HCT116 (cell line): Measurements from ENCODE around the gene RBP7. TPM values are rescaled to one million over a fixed set of nuclear protein-coding genes. Genes with fewer than 3 reads are reported as not detected.
"Not testable (repeated sequence)": the region's sequence is repeated elsewhere in the genome, so short reads cannot be mapped to it uniquely, and the experiment has no call there.

Experiments
- ATAC-seq: fragments of 200-7000 bp; cut with Tn5 transposase; 2 replicates; pipeline ENCODE4 v1.9.1; 2020; ENCODE audit warnings: mild to moderate bottlenecking, moderate library complexity
- BruUV-seq: library from RNA; stranded (reverse); fragments of 400-500 nt; replicated peaks from 2 replicates; lab custom pipeline; 2021; lab: Mats Ljungman, UMichigan
- CTCF ChIA-PET: fragments of 300-600 bp; sonication (Branson Sonifier 250); formaldehyde crosslinking; loops from one replicate; lab custom pipeline; 2021; ENCODE audit warnings: antibody characterized with exemption; lab: Charles Lee
- POLR2A ChIA-PET: fragments of 300-600, 350-600 bp; sonication (Branson Sonifier 250); formaldehyde crosslinking; loops from one replicate; lab custom pipeline; 2021; ENCODE audit warnings: antibody characterized with exemption; lab: Charles Lee
- RAD21 ChIA-PET, 2 experiments: fragments of 300-600 bp; sonication (Branson Sonifier 250); formaldehyde crosslinking; loops; one replicate each; lab custom pipeline; 2023; ENCODE audit warnings: low total read pairs in 2 of 2; ENCODE audit not compliant: uncharacterized antibody in 2 of 2, unreplicated experiment in 2 of 2, low non-redundant PET in 1 of 2; lab: Charles Lee
- DNase-seq: peaks from one replicate; pipeline ENCODE4 v3.0.0-alpha.2; 2010; ENCODE audit warnings: low read depth, low spot score
- H2AFZ ChIP-seq: fragments of 200-600 bp; shearing (Covaris generic), sonication (generic); 2 replicates; pipeline ENCODE4 v1.6.1; 2017; ENCODE audit warnings: low read depth, mixed run types, mixed read lengths, antibody characterized with exemption, low read length; ENCODE audit not compliant: poor library complexity, severe bottlenecking
- H3K27ac ChIP-seq: 2 replicates; pipeline ENCODE4 v1.5.1; 2012; ENCODE audit warnings: low read depth, low read length
- H3K27me3 ChIP-seq: fragments of 200-600 bp; sonication (generic); 2 replicates; pipeline ENCODE4 v1.6.1; 2016; ENCODE audit warnings: mixed run types, low read length, mixed read lengths; ENCODE audit not compliant: insufficient read depth
- H3K36me3 ChIP-seq, 2 experiments: fragments of 200-500 bp in 1 of 2; fragments of 200-600 bp in 1 of 2; sonication (Bioruptor generic) in 1 of 2; sonication (generic) in 1 of 2; 2 replicates each; pipeline versions ENCODE4 v1.5.1 to v1.6.1; 2014 to 2016; ENCODE audit warnings: low read length in 2 of 2, inconsistent platforms in 1 of 2, mixed read lengths in 1 of 2, mixed run types in 1 of 2; ENCODE audit not compliant: insufficient read depth in 2 of 2, control insufficient read depth in 1 of 2
- H3K4me1 ChIP-seq, 2 experiments: fragments of 200-600 bp in 1 of 2; sonication (generic) in 1 of 2; 2 replicates each; pipeline versions ENCODE4 v1.5.1 to v1.6.1; 2012 to 2017; ENCODE audit warnings: low read length in 2 of 2, inconsistent platforms in 1 of 2, mild to moderate bottlenecking in 1 of 2, mixed read lengths in 1 of 2, mixed run types in 1 of 2, moderate library complexity in 1 of 2; ENCODE audit not compliant: insufficient read depth in 2 of 2, control insufficient read depth in 1 of 2
- H3K4me2 ChIP-seq: fragments of 200-600 bp; sonication (generic); 2 replicates; pipeline ENCODE4 v1.6.1; 2017; ENCODE audit warnings: mixed run types, low read length, mixed read lengths
- H3K4me3 ChIP-seq, 2 experiments: fragments of 200-600 bp in 1 of 2; sonication (generic) in 1 of 2; replicated peaks in 1 of 2; 2 replicates each; pipeline ENCODE4 v1.5.1; 2011 to 2016; ENCODE audit warnings: low read length in 2 of 2, control low read depth in 1 of 2, low read depth in 1 of 2, mild to moderate bottlenecking in 1 of 2, mixed read lengths in 1 of 2, mixed run types in 1 of 2
- H3K79me2 ChIP-seq: fragments of 200-600 bp; sonication (generic); 2 replicates; pipeline ENCODE4 v1.6.1; 2017; ENCODE audit warnings: mild to moderate bottlenecking, mixed run types, low read length, moderate library complexity, mixed read lengths; ENCODE audit not compliant: insufficient read depth
- H3K9ac ChIP-seq: fragments of 200-600 bp; sonication (generic); 2 replicates; pipeline ENCODE4 v1.6.1; 2016; ENCODE audit warnings: low read length, mixed read lengths
- H3K9me2 ChIP-seq: fragments of 200-600 bp; sonication (generic), shearing (Covaris generic); 2 replicates; pipeline ENCODE4 v1.6.1; 2017; ENCODE audit warnings: mixed run types, mild to moderate bottlenecking, moderate library complexity; ENCODE audit not compliant: insufficient read depth
- H3K9me3 ChIP-seq, 2 experiments: fragments of 200-500 bp in 1 of 2; fragments of 200-600 bp in 1 of 2; sonication (Bioruptor generic) in 1 of 2; sonication (generic) in 1 of 2; 2 replicates each; pipeline ENCODE4 v1.6.1; 2014 to 2017; ENCODE audit warnings: low read length in 2 of 2, mixed read lengths in 2 of 2, inconsistent platforms in 1 of 2, low read depth in 1 of 2, mild to moderate bottlenecking in 1 of 2, mixed run types in 1 of 2, moderate library complexity in 1 of 2; ENCODE audit not compliant: control insufficient read depth in 1 of 2, insufficient read depth in 1 of 2
- H4K20me1 ChIP-seq: fragments of 200-600 bp; sonication (generic), shearing (Covaris generic); 2 replicates; pipeline ENCODE4 v1.6.1; 2017; ENCODE audit warnings: mixed run types, mild to moderate bottlenecking, moderate library complexity; ENCODE audit not compliant: insufficient read depth
- ATF3 ChIP-seq: IDR thresholded peaks from 2 replicates; pipeline ENCODE4 v1.6.1; 2012
- CBX3 ChIP-seq: IDR thresholded peaks from 2 replicates; pipeline ENCODE4 v1.6.1; 2012; ENCODE audit warnings: low read depth
- CEBPB ChIP-seq: IDR thresholded peaks from 2 replicates; pipeline ENCODE4 v1.6.1; 2012; ENCODE audit warnings: low read depth
- EGR1 ChIP-seq: IDR thresholded peaks from 2 replicates; pipeline ENCODE4 v1.6.1; 2012; ENCODE audit warnings: low read depth
- ELF1 ChIP-seq: IDR thresholded peaks from 2 replicates; pipeline ENCODE4 v1.6.1; 2012; ENCODE audit warnings: low read depth, borderline replicate concordance
- EZH2 ChIP-seq: fragments of 200-600 bp; sonication (generic); IDR thresholded peaks from 2 replicates; pipeline ENCODE4 v1.6.1; 2017; ENCODE audit warnings: antibody characterized with exemption, mixed run types
- FOSL1 ChIP-seq: IDR thresholded peaks from 2 replicates; pipeline ENCODE4 v1.6.1; 2012; ENCODE audit warnings: low read depth
- JUND ChIP-seq: IDR thresholded peaks from 2 replicates; pipeline ENCODE4 v1.6.1; 2012
- POLR2AphosphoS5 ChIP-seq: IDR thresholded peaks from 2 replicates; pipeline ENCODE4 v1.6.1; 2011; ENCODE audit warnings: mild to moderate bottlenecking, low read depth, low read length, moderate library complexity
- RAD21 ChIP-seq: IDR thresholded peaks from 2 replicates; pipeline ENCODE4 v1.6.1; 2012; ENCODE audit warnings: low read depth, mild to moderate bottlenecking
- SIN3A ChIP-seq: IDR thresholded peaks from 2 replicates; pipeline ENCODE4 v1.6.1; 2012; ENCODE audit warnings: low read depth
- SP1 ChIP-seq: IDR thresholded peaks from 2 replicates; pipeline ENCODE4 v1.6.1; 2012; ENCODE audit warnings: low read depth
- SRF ChIP-seq: IDR thresholded peaks from 2 replicates; pipeline ENCODE4 v1.6.1; 2012; ENCODE audit warnings: low read depth
- TCF7L2 ChIP-seq: IDR thresholded peaks from 2 replicates; pipeline ENCODE4 v1.7.0; 2011; ENCODE audit warnings: borderline replicate concordance, inconsistent platforms; ENCODE audit not compliant: insufficient read depth, insufficient read length; ENCODE audit errors: extremely low read depth
- ZFX ChIP-seq: fragments of 450-650 bp; IDR thresholded peaks from 2 replicates; pipeline ENCODE4 v1.6.1; 2017
- ZNF274 ChIP-seq: fragments of 200-500 bp; sonication (Bioruptor generic); IDR thresholded peaks from 2 replicates; pipeline ENCODE4 v1.6.1; 2014; ENCODE audit warnings: mild to moderate bottlenecking, low read depth, low read length, inconsistent platforms
- intact Hi-C: fragments of 100-400 bp; cut with micrococcal nuclease; formaldehyde crosslinking; loops from 2 replicates; pipeline ENCODE4 v1.10.0; 2022
- total RNA-seq: library from RNA; stranded (reverse); gene quantifications from one replicate; pipeline ENCODE4 v1.2.1, GENCODE V29; 2021; ENCODE audit not compliant: unreplicated experiment

Gene RBP7
- total RNA-seq, 1 experiment from 2014 or later = 45.6 TPM

- Histone ChIP-seq H2AFZ (no peak overlapping the region), H3K4me3 (no peak overlapping the region), H3K4me1 (peaks cover 5 to 14% of the 10 kb centered on the region in 2 experiments)
- CTCF ChIA-PET = interaction anchor here (0.6 kb wide), 1 partner anchor 10 kb away, joined by 3 read pairs; no protein-coding TSS in a partner anchor
- TF ChIP-seq ZNF274 = no peak
- no peak for TF ChIP-seq TCF7L2
- TF ChIP-seq SIN3A = no peak
- TF ChIP-seq ELF1 = no peak
- TF ChIP-seq SRF = no peak
- TF ChIP-seq FOSL1 = no peak
- TF ChIP-seq POLR2AphosphoS5 = no peak
- TF ChIP-seq ATF3 = no peak
- no peak for TF ChIP-seq CBX3
- no peak for TF ChIP-seq CEBPB
- TF ChIP-seq RAD21 = no peak
- no peak for TF ChIP-seq EZH2
- TF ChIP-seq ZFX = no peak
- no peak for TF ChIP-seq SP1
- no peak for TF ChIP-seq EGR1
- TF ChIP-seq JUND = no peak
- TF ChIP-seq, all 23 proteins: peak for 0
- Histone ChIP-seq H3K27me3 (no peaks in the 10 kb centered on the region), H3K9ac (no peak overlapping the region), H3K9me2 (no peaks in the 10 kb centered on the region), H3K79me2 (no peaks in the 10 kb centered on the region; the same call in 1 of the 2 replicates), H3K36me3 (no peaks in the 10 kb centered on the region), H3K4me2 (no peak overlapping the region), H3K9me3 (no peaks in the 10 kb centered on the region), H4K20me1 (no peaks in the 10 kb centered on the region), H3K27ac (no peak overlapping the region)
- no TSS peak for BruUV-seq
- no peak for ATAC-seq
- intact Hi-C loops = no loop called here
- ChIA-PET POLR2A (no interaction called here), RAD21 (no interaction called here)
- DNase-seq = no peak
These were observed 4.1 kb downstream of the RBP7 start for GRCh38 chr1:10001016-10001665.

- RAD21 ChIA-PET, H3K27ac ChIP-seq, CTCF ChIA-PET, H3K4me1 ChIP-seq, H3K79me2 ChIP-seq, H3K36me3 ChIP-seq, BruUV-seq, H3K9me2 ChIP-seq, H2AFZ ChIP-seq, H3K4me2 ChIP-seq, DNase-seq, H3K4me3 ChIP-seq, intact Hi-C loops, POLR2A ChIA-PET, H4K20me1 ChIP-seq, H3K27me3 ChIP-seq, H3K9me3 ChIP-seq, H3K9ac ChIP-seq, ATAC-seq: not testable (repeated sequence)
These were observed 8.2 kb downstream of the RBP7 start for GRCh38 chr1:10005248-10005647.
